Smooth muscle cell (in vitro differentiated cells): ENCODE results near the gene COLEC12. TPM values are rescaled to one million over a fixed set of nuclear protein-coding genes. Genes with fewer than 3 reads are reported as not detected.

Source experiments
- DNase-seq: peaks from one replicate; lab custom pipeline; 2025; ENCODE audit not compliant: unreplicated experiment; lab: John Stamatoyannopoulos, UW
- H2AFZ ChIP-seq: fragments of 200-600 bp; sonication (generic); 2 replicates; pipeline ENCODE4 v1.6.0; 2016; ENCODE audit warnings: antibody characterized with exemption, low read depth, mild to moderate bottlenecking
- H3F3A ChIP-seq: fragments of 200-600 bp; sonication (generic); 2 replicates; pipeline ENCODE4 v1.6.0; 2017; ENCODE audit warnings: antibody characterized with exemption, low read depth
- H3K27ac ChIP-seq: fragments of 200-600 bp; sonication (generic); 2 replicates; pipeline ENCODE4 v1.5.1; 2016; ENCODE audit warnings: low read depth, mild to moderate bottlenecking
- H3K27me3 ChIP-seq: fragments of 200-600 bp; sonication (generic); 2 replicates; pipeline ENCODE4 v1.6.1; 2016; ENCODE audit warnings: low read depth, mild to moderate bottlenecking
- H3K36me3 ChIP-seq: fragments of 200-600 bp; sonication (generic); 2 replicates; pipeline ENCODE4 v1.5.1; 2016; ENCODE audit warnings: low read depth
- H3K4me1 ChIP-seq: fragments of 200-600 bp; sonication (generic); 2 replicates; pipeline ENCODE4 v1.5.1; 2016; ENCODE audit warnings: low read depth
- H3K4me2 ChIP-seq: fragments of 200-600 bp; sonication (generic); 2 replicates; pipeline ENCODE4 v1.6.0; 2016; ENCODE audit warnings: mild to moderate bottlenecking
- H3K4me3 ChIP-seq: fragments of 200-600 bp; sonication (generic); 2 replicates; pipeline ENCODE4 v1.5.1; 2016; ENCODE audit warnings: mild to moderate bottlenecking
- H3K79me2 ChIP-seq: fragments of 200-600 bp; sonication (generic); 2 replicates; pipeline ENCODE4 v1.6.0; 2016; ENCODE audit warnings: low read depth, mild to moderate bottlenecking
- H3K9ac ChIP-seq: fragments of 200-600 bp; sonication (generic); 2 replicates; pipeline ENCODE4 v1.6.0; 2016; ENCODE audit warnings: low read depth
- H3K9me3 ChIP-seq: fragments of 200-600 bp; sonication (generic); replicated peaks from 2 replicates; pipeline ENCODE4 v1.5.1; 2016; ENCODE audit warnings: low read depth
- H4K20me1 ChIP-seq: fragments of 200-600 bp; sonication (generic); 2 replicates; pipeline ENCODE4 v1.6.0; 2016; ENCODE audit warnings: low read depth
- CTCF ChIP-seq: fragments of 200-600 bp; sonication (generic); IDR thresholded peaks from 2 replicates; pipeline ENCODE4 v1.5.1; 2017; ENCODE audit warnings: borderline replicate concordance, mild to moderate bottlenecking, antibody characterized with exemption; ENCODE audit not compliant: insufficient read depth, poor library complexity, severe bottlenecking
- WGBS: methylation state at CpG from one replicate; pipeline ENCODE4 v1.1.7; 2016; ENCODE audit warnings: low lambda C conversion rate; 5-methylcytosine and 5-hydroxymethylcytosine counted together
- polyA plus RNA-seq: library from polyadenylated mRNA; unstranded; fragments of >200 nt; fragmentation: Nextera tagmentation; extraction: Ambion mirVana; gene quantifications from 2 replicates; pipeline ENCODE4 v1.2.1, GENCODE V29; 2016
- total RNA-seq: library from RNA; depleted of rRNA; stranded (reverse); fragments of >200 nt; gene quantifications from 2 replicates; pipeline ENCODE4 v1.2.3, GENCODE V29; 2014

COLEC12 gene
- total and polyA plus RNA-seq, 2 experiments from 2014 or later = 10.8 to 13.7 TPM

- WGBS = 41% methylated on average over 2 of the region's 2 CpGs
- no peaks in the 10 kb centered on the region for H4K20me1 ChIP-seq
- no peak overlapping the region for H2AFZ ChIP-seq
- no peaks in the 10 kb centered on the region for H3K27me3 ChIP-seq
- H3K9ac ChIP-seq = no peak overlapping the region
- no peaks in the 10 kb centered on the region for H3K36me3 ChIP-seq
- peaks cover 10% of the 10 kb centered on the region for H3K4me1 ChIP-seq
- no peak for TF ChIP-seq CTCF
- no peak overlapping the region for H3K4me3 ChIP-seq
- no peaks in the 10 kb centered on the region for H3F3A ChIP-seq
- no peaks in the 10 kb centered on the region for H3K9me3 ChIP-seq
- peak overlapping the region; percentile 68 for H3K4me2 ChIP-seq
- H3K27ac ChIP-seq = no peak overlapping the region
- H3K79me2 ChIP-seq = no peaks in the 10 kb centered on the region
- DNase-seq = no peak
Observed at GRCh38 chr18:526681-527080, 26.2 kb upstream of the COLEC12 start.

- no peak for DNase-seq
- H3K4me2 ChIP-seq = peak overlapping the region; percentile 10
- no peak overlapping the region for H3K27ac ChIP-seq
- no peaks in the 10 kb centered on the region for H3K79me2 ChIP-seq
- H3F3A ChIP-seq = no peaks in the 10 kb centered on the region
- no peak overlapping the region for H3K9ac ChIP-seq
- H3K27me3 ChIP-seq = no peaks in the 10 kb centered on the region
- H3K4me1 ChIP-seq = peaks cover 10% of the 10 kb centered on the region
- H2AFZ ChIP-seq = no peak overlapping the region
- no peaks in the 10 kb centered on the region for H3K36me3 ChIP-seq
- TF ChIP-seq CTCF = no peak
- 39% methylated on average over 6 of the region's 6 CpGs for WGBS
- H3K9me3 ChIP-seq = no peaks in the 10 kb centered on the region
- H3K4me3 ChIP-seq = no peak overlapping the region
- no peaks in the 10 kb centered on the region for H4K20me1 ChIP-seq
Observed at GRCh38 chr18:525036-525797, 24.7 kb upstream of the COLEC12 start.

GRCh38 chr18:524466-524865, 24.0 kb upstream of the COLEC12 start:
- H3K9me3 ChIP-seq = no peaks in the 10 kb centered on the region
- peak overlapping the region; percentile 15 for H3K27ac ChIP-seq
- no peak overlapping the region for H3K9ac ChIP-seq
- DNase-seq = no peak
- H2AFZ ChIP-seq = no peak overlapping the region
- H3K27me3 ChIP-seq = no peaks in the 10 kb centered on the region
- peak overlapping the region; percentile 10 for H3K4me2 ChIP-seq
- TF ChIP-seq CTCF = no peak
- no peaks in the 10 kb centered on the region for H3K79me2 ChIP-seq
- H3K4me3 ChIP-seq = no peak overlapping the region
- H3F3A ChIP-seq = no peaks in the 10 kb centered on the region
- H3K4me1 ChIP-seq = peaks cover 10% of the 10 kb centered on the region
- no peaks in the 10 kb centered on the region for H4K20me1 ChIP-seq
- H3K36me3 ChIP-seq = no peaks in the 10 kb centered on the region

- Histone ChIP-seq H3K4me3 (no peak overlapping the region), H3K9me3 (no peaks in the 10 kb centered on the region), H3K4me2 (no peak overlapping the region), H3F3A (peaks cover 8% of the 10 kb centered on the region), H3K27ac (no peak overlapping the region), H3K36me3 (no peaks in the 10 kb centered on the region), H3K79me2 (no peaks in the 10 kb centered on the region), H4K20me1 (no peaks in the 10 kb centered on the region), H3K4me1 (peaks cover 17% of the 10 kb centered on the region), H3K9ac (no peak overlapping the region), H2AFZ (no peak overlapping the region), H3K27me3 (no peaks in the 10 kb centered on the region)
- TF ChIP-seq CTCF = no peak
- DNase-seq = no peak
- WGBS = 68% methylated on average over 4 of the region's 4 CpGs
Observed at GRCh38 chr18:523561-523960, 23.1 kb upstream of the COLEC12 start.
